HT-29 (cell line): Measurements from ENCODE around the gene PPP3CB. TPM values are rescaled to one million over a fixed set of nuclear protein-coding genes. Genes with fewer than 3 reads are reported as not detected.

Experiments used
- DNase-seq: peaks from one replicate; pipeline ENCODE4 v3.0.0-alpha.2; 2015; ENCODE audit warnings: low spot score
- total RNA-seq: library from RNA; depleted of rRNA; stranded (reverse); fragments of >200 nt; shearing (Covaris generic); gene quantifications from 2 replicates; pipeline ENCODE4 v1.2.3, GENCODE V29; 2014; rRNA removed

PPP3CB gene
- total RNA-seq, result 4.9 and 7.1 TPM in 2 replicates

- peak; percentile 94 for DNase-seq
Observed at GRCh38 chr10:73495884-73496674, at the start of gene PPP3CB. Gene PPP3CB, minus strand, starts transcription at chr10:73496024. Its CDS starts 135 bp downstream, at chr10:73495889.

GRCh38 chr10:73545357-73545756 is 49.5 kb upstream of the PPP3CB start:
- DNase-seq, result no peak

GRCh38 chr10:73537709-73538108 is 41.9 kb upstream of the PPP3CB start:
- no peak for DNase-seq

- no peak for DNase-seq
Observed at GRCh38 chr10:73537288-73537687, 41.5 kb upstream of the PPP3CB start.

- no peak for DNase-seq
Observed at GRCh38 chr10:73534857-73535256, 39.0 kb upstream of the PPP3CB start.

- DNase-seq, result peak; percentile 84
Observed at GRCh38 chr10:73529089-73529832, 33.4 kb upstream of the PPP3CB start.

- DNase-seq, result no peak
Observed at GRCh38 chr10:73522263-73522662, 26.4 kb upstream of the PPP3CB start.

- DNase-seq, result no peak
Observed at GRCh38 chr10:73519336-73519735, 23.5 kb upstream of the PPP3CB start.

GRCh38 chr10:73517166-73517888 is 21.5 kb upstream of the PPP3CB start:
- no peak for DNase-seq

GRCh38 chr10:73512207-73512743 is 16.5 kb upstream of the PPP3CB start:
- DNase-seq, result no peak

GRCh38 chr10:73509695-73510094 is 13.9 kb upstream of the PPP3CB start:
- no peak for DNase-seq

GRCh38 chr10:73506491-73506890 is 10.7 kb upstream of the PPP3CB start:
- DNase-seq, result no peak

- DNase-seq, result no peak
Observed at GRCh38 chr10:73506074-73506473, 10.2 kb upstream of the PPP3CB start.

- no peak for DNase-seq
Observed at GRCh38 chr10:73503037-73503436, 7.2 kb upstream of the PPP3CB start.

- DNase-seq, result peak; percentile 5
Observed at GRCh38 chr10:73501651-73502050, 5.8 kb upstream of the PPP3CB start.

GRCh38 chr10:73497623-73498022 is 1.8 kb upstream of the PPP3CB start:
- no peak for DNase-seq

GRCh38 chr10:73495226-73495883 is 469 bp downstream of the PPP3CB start:
- peak; percentile 91 for DNase-seq

GRCh38 chr10:73494877-73495225 is 973 bp downstream of the PPP3CB start:
- DNase-seq, result no peak

GRCh38 chr10:73494213-73494612 is 1.6 kb downstream of the PPP3CB start:
- DNase-seq, result no peak

- no peak for DNase-seq
Observed at GRCh38 chr10:73493781-73494180, 2.0 kb downstream of the PPP3CB start.

GRCh38 chr10:73486601-73487000 is 9.2 kb downstream of the PPP3CB start:
- DNase-seq, result no peak
